HG03457 (cell line): ENCODE measurements around the gene C1QL2.

Source experiments
- ATAC-seq: cut with Tn5 transposase; IDR thresholded peaks from one replicate; pipeline ENCODE4 v1.9.1; 2021; ENCODE audit warnings: moderate number of reproducible peaks; ENCODE audit not compliant: unreplicated experiment

The C1QL2 gene

DNA sequence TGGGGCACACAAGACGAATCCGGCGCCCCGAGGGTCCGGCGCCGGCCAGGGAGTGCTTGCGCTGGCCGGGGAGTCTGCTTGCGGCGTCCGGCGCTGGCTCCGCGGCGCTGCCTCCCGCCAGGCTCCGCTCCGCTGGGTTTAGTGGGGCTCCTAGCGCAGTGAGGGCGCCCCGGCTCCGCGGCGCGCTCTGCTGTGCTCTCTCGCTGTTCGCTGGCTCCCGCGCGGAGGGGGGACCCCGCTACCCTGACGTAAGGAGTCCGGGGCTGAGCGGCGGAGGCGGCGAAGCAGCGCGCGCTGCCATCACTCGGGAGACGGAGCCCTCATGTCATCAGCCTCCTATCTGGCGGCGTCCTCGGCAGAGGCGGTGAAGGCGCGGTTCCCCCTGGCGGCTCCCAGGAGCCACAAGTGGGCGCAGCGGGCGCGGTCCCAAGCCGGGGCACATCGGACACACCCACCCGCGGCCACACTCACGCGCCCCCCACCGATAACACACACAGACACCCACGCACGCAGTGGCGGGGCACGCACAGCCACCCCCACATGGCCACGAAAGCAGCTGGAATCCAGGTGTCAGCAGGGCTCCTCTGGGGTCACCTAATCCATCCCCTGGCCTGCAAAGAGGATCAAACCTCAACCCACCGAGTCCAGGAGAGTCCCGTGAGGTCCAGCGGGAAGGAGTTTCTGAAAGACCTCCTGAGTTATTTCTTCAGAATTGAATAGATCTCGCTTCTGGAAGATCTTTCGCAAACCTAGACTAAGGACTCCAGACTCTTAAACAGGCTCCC is at the start of gene C1QL2:
C1QL2 (minus strand) TSS at position 189 of the 785 bp plus-strand sequence. CDS start 482 bp downstream, outside the sequence.
- ATAC-seq: no peak

- no peak for ATAC-seq
Measured at GRCh38 chr2:119207447-119207846, 48.9 kb upstream of the C1QL2 start.

DNA sequence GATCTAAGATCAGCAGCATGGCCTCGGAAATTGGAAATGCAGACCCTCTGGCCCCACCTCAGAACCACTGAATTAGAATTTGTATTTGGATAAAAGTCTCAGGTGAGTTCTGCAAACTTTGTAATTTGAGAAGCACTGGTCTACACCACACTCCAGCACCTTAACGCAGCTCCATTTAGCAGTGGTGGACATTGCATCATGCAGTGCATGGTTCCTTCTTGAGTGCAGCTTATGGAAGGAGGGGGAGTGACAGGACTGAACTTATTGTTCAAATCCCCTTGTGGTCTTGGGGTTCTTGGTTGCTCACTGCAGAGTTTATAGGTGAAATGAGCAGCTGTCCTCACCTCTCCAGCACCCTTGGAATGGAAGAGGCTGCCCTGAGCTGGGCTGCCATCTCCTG is 47.6 kb upstream of the C1QL2 start:
- ATAC-seq: no peak

DNA sequence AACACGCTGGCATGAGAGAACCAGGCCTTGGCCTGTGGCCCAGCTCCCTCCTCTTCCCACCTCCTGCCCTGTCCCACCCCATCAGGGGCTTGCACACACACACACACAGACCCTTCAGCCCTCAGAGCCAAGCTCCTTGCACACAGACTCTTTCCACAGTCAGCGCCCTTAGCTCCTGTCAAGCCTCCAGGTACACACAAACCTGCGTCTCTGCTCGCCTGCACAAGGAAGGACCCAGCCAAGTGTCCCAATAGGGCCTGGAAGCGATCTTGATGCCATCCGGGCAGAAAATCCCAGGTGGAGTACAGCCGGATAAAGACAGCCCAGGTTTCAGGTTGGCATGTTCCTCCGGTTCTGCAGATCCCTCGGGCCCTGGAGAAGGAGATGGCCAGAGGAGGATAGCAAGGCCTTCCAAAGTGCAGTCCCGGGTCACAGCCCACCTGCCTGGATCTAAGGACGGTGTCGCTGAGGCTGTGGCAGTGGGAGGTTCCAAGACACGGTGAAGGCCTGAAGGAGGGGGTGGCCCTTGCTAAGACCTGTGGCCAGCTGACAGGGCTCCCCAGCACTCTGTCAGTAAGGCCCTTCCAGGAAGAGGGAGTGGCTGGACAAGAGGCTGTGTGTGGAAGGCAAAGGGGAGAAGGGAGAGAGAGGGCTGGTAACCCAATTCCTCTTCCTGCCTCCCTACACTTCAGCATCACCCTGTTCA is 46.6 kb upstream of the C1QL2 start:
- ATAC-seq: no peak

DNA sequence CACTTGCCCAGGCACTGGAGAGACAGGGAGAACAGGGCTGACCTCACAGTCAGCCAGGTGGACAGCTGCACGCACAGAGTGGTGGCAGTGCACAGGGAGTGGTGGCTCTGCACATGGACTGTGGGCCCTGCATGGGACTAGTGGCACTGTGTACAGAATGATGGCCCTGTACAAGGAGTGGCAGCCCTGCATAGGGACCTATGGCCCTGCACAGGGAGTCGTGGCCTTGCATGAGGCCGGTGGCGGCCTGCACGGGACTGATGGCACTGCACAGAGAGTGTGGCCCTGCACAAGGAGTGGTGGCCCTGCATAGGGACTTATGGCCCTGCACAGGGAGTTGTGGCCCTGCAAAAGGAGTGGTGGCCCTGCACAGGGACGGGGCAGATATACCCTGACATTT is 46.0 kb upstream of the C1QL2 start:
- no peak for ATAC-seq

GRCh38 chr2:119202610-119203310 is 44.2 kb upstream of the C1QL2 start:
- no peak for ATAC-seq

DNA sequence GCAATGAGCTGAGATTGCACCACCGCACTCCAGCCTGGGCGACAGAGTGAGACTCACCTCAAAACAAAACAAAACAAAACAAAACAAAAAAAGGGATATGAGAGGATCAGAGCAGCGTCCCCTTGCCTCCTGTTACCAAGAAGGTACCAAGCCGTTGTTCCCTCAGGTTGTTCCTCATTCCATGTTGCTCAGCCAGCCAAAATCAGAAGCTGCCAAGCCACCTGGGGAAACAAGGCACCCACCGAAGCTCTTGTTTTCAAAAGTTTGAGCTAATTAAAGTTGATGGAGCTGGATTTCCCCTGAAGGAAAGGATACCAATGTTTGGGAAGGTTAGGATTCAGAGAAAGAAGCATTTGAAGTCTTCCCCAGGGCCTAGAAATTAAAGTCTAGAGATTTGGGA is 43.3 kb upstream of the C1QL2 start:
- no peak for ATAC-seq

- ATAC-seq: no peak
Measured at GRCh38 chr2:119198240-119198840, 39.8 kb upstream of the C1QL2 start.

DNA sequence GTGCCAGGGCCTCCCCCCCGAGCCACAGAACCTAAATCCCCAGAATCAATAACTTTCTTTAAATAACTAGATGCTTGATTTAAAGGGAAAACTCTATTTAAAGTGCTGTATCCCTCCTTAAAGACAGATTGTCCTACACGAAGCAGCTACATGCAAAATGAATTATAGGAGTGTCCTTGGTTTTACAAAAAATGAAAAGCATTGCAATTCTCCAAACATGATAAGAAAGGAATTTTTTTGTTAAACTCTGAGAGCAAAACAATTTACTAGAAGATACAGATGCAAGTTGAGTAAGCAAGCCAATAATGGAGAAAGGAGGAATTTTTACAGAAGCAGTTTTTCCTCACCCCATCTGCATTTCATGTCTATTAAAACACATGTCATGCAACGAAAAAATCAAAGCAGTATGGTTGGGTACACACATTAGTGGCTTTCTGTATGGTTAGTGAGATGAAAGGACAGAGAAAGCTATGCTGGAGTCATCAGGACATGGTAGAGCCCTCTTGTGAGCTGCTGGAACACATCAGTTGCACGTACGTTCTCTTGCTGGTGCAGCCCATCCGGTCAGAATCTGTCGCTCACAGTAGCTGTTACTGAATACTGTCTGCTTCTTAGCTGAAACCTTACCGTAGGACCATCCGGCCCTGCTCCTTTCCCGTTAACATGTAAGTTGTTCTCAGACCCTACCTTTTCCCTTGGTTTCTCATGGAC is 39.1 kb upstream of the C1QL2 start:
- ATAC-seq: no peak

DNA sequence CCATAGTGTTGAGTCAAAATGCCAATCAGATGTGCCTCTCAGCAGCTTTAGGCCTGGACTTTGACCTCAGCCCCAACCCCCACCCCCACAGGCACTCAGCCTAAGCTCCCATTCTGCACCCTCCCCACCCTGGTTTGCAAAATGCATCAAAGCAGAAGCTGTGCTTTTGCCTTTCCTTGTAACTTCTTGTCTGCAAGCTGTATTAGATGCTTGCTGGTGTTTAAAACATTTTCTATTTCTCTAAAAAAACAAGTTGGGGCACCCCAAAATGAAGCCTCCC is 38.5 kb upstream of the C1QL2 start:
- ATAC-seq: no peak

- no peak for ATAC-seq
Measured at GRCh38 chr2:119196301-119197125, 38.0 kb upstream of the C1QL2 start.

GRCh38 chr2:119195887-119196286 is 37.3 kb upstream of the C1QL2 start:
- no peak for ATAC-seq

GRCh38 chr2:119195001-119195400 is 36.5 kb upstream of the C1QL2 start:
- no peak for ATAC-seq

DNA sequence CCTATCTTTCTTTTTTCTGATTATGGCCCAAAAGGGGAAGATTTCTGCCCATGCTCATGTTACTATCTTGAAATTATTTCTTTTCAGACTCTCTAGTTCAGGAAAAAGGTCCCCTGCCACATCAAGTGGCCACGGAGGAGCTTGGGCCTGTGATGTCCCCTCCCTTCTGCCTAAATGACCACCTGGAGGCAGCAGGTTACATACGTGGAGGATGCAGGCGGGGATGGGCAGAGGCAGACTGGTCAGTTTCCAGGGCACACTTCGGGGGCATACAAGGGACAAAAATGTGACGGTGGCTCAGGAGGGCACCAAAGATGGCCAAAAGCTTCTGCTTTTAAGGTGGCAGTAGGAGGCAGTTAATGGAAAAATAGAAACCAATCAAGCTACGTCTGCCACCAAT is 34.3 kb upstream of the C1QL2 start:
- ATAC-seq: no peak

GRCh38 chr2:119190321-119191111 is 32.0 kb upstream of the C1QL2 start:
- no peak for ATAC-seq

DNA sequence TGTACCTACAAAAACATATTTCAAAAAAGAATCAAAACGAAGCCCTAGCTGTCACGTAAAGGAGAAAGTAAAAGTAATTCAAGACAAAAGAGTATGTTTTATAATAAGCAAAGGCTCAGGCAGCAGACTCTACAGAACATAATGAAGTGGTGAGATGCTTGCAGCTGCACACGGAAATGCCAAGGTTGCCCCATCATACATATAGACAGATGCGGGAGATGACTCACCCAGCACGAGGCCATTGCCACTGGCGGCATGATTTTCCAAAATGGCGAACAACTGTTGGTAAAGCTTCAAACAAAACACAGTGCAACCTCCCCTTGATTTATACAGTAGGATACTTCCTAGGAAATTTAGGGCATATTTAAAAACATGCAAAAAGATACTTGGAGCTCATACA is 26.0 kb upstream of the C1QL2 start:
- no peak for ATAC-seq

DNA sequence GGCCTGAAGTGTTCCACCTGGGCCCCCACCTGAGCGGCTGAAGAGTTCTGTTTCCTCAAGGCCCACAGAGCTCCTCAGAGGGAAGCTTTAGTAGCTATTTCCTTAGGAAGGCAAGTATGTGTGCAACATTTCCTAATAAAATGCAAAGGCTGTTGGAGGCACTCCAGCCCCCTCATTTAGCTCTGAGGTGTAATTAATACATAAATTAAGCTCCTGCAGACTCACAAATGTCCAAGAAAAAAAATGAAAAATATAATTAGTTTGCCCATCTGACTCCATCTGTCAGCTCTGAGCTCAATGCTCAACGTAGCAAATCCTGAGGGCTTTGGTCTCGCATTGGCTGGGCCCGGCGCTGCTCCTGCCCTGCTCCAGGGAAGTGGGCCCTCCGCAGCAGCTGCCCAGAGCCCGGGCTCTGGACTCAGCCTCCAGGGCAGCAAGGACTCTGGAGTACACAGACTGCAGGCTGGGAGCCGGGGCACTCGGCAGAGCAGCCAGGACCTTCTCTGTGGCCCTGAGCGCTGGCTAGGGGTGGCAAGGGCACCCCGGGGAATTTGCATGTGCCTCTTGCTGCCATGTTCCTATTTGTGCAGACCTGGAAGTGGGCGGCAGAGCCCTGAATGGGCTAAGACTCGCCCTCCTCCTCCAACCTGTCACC is 23.4 kb upstream of the C1QL2 start:
- ATAC-seq: no peak

GRCh38 chr2:119181391-119181790 is 22.8 kb upstream of the C1QL2 start:
- ATAC-seq: no peak

DNA sequence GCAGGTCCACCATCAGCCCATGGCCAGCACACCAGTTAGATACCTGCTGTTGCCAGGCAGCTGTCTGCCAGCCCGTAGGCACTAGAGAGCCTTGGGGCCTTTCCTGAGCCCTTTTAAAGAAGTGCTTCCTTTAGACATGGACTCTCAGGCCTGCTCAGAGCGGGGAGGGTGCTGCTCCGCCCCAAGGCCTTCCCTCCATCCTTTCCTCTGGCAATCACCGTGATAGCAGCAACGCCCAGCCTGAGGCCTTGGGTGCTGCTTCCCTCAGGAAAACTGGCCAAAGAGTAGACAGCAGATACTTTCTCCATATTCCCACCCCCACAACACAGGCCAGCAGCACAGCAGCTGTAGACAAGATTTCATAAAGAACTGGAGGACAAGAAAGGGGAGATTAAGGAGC is 22.3 kb upstream of the C1QL2 start:
- ATAC-seq: no peak
